OCI-LY1 (cell line): ENCODE measurements around the gene SPIB.
A peak's percentile ranks its signal among the peaks of the same experiment; 100 is the strongest.

Source experiments
- H2AFZ ChIP-seq: fragments of 200-600 bp; sonication (generic), shearing (Covaris generic); 2 replicates; pipeline ENCODE4 v1.6.0; 2014; ENCODE audit warnings: antibody characterized with exemption, mild to moderate bottlenecking, low read length
- H3F3A ChIP-seq: fragments of 200-600 bp; sonication (generic), shearing (Covaris generic); 2 replicates; pipeline ENCODE4 v1.6.0; 2014; ENCODE audit warnings: mild to moderate bottlenecking, antibody characterized with exemption, low read length, moderate library complexity; ENCODE audit not compliant: insufficient read depth
- H3K27ac ChIP-seq: fragments of 200-600 bp; sonication (generic); 2 replicates; pipeline ENCODE4 v1.5.1; 2014; ENCODE audit warnings: low read length, mixed run types, mild to moderate bottlenecking, low read depth; ENCODE audit not compliant: poor library complexity, severe bottlenecking
- H3K27me3 ChIP-seq: fragments of 200-600 bp; sonication (generic); 2 replicates; pipeline ENCODE4 v1.6.0; 2014; ENCODE audit warnings: antibody characterized with exemption, mild to moderate bottlenecking, low read length, moderate library complexity; ENCODE audit not compliant: insufficient read depth
- H3K36me3 ChIP-seq: fragments of 200-600 bp; sonication (generic); 2 replicates; pipeline ENCODE4 v1.6.1; 2014; ENCODE audit warnings: mild to moderate bottlenecking, antibody characterized with exemption, low read length, moderate library complexity, mixed read lengths; ENCODE audit not compliant: insufficient read depth
- H3K4me1 ChIP-seq: fragments of 200-600 bp; sonication (generic); 2 replicates; pipeline ENCODE4 v1.5.1; 2014; ENCODE audit warnings: mild to moderate bottlenecking, low read length, moderate library complexity; ENCODE audit not compliant: insufficient read depth, severe bottlenecking
- H3K4me2 ChIP-seq: fragments of 200-600 bp; sonication (generic), shearing (Covaris generic); 2 replicates; pipeline ENCODE4 v1.6.1; 2014; ENCODE audit warnings: low read length
- H3K4me3 ChIP-seq: fragments of 200-600 bp; sonication (generic); 2 replicates; pipeline ENCODE4 v1.5.1; 2014; ENCODE audit warnings: low read length, low read depth, mild to moderate bottlenecking, mixed read lengths; ENCODE audit not compliant: poor library complexity, severe bottlenecking
- H3K79me2 ChIP-seq: fragments of 200-600 bp; shearing (Covaris generic); 2 replicates; pipeline ENCODE4 v1.6.1; 2016; ENCODE audit warnings: mixed run types, low read length, mixed read lengths; ENCODE audit not compliant: insufficient read depth
- H3K9ac ChIP-seq: fragments of 200-600 bp; sonication (generic), shearing (Covaris generic); 2 replicates; pipeline ENCODE4 v1.6.1; 2014; ENCODE audit warnings: mild to moderate bottlenecking, low read length, mixed read lengths
- H3K9me2 ChIP-seq: fragments of 200-600 bp; sonication (generic), shearing (Covaris generic); 2 replicates; pipeline ENCODE4 v1.6.1; 2014; ENCODE audit warnings: low read depth, mild to moderate bottlenecking, low read length, mixed read lengths
- H3K9me3 ChIP-seq: fragments of 200-600 bp; shearing (Covaris generic); 2 replicates; pipeline ENCODE4 v1.6.1; 2014; ENCODE audit warnings: low read length, mixed read lengths
- H4K20me1 ChIP-seq: fragments of 200-600 bp; sonication (generic), shearing (Covaris generic); 2 replicates; pipeline ENCODE4 v1.6.0; 2016; ENCODE audit warnings: mild to moderate bottlenecking, low read length; ENCODE audit not compliant: insufficient read depth
- CTCF ChIP-seq: fragments of 200-600 bp; sonication (generic), shearing (Covaris generic); IDR thresholded peaks from 2 replicates; pipeline ENCODE4 v1.5.1; 2017; ENCODE audit warnings: mild to moderate bottlenecking, antibody characterized with exemption, low read length, moderate library complexity, mixed read lengths
- EZH2 ChIP-seq: fragments of 200-600 bp; sonication (generic), shearing (Covaris generic); IDR thresholded peaks from 2 replicates; pipeline ENCODE4 v1.8.0; 2017; ENCODE audit warnings: borderline replicate concordance, mixed run types, mild to moderate bottlenecking, antibody characterized with exemption, low read length, moderate library complexity, mixed read lengths

SPIB gene

GRCh38 chr19:50418176-50419021 lies at the start of gene SPIB:
Gene SPIB, plus strand, starts transcription at chr19:50418938. Its CDS starts 25 bp downstream, at chr19:50418963.
- Histone ChIP-seq H3K9me2 (no peaks in the 10 kb centered on the region), H2AFZ (no peak within 1 kb of the TSS), H3K79me2 (peaks cover 10% of the 10 kb centered on the region), H4K20me1 (no peaks in the 10 kb centered on the region), H3K27me3 (no peaks in the 10 kb centered on the region), H3K4me2 (peak within 1 kb of the TSS; percentile 78), H3K4me3 (peak within 1 kb of the TSS; percentile 85), H3F3A (no peaks in the 10 kb centered on the region; the same call in 1 of the 2 replicates), H3K27ac (peak within 1 kb of the TSS; percentile 95), H3K36me3 (peaks cover 53% of the 10 kb centered on the region), H3K9me3 (no peaks in the 10 kb centered on the region), H3K9ac (peak within 1 kb of the TSS; percentile 95), H3K4me1 (peaks cover 63% of the 10 kb centered on the region)
- TF ChIP-seq CTCF, result no peak
- TF ChIP-seq EZH2, result no peak

- H3K79me2 ChIP-seq, result no peaks in the 10 kb centered on the region
- H4K20me1 ChIP-seq, result no peaks in the 10 kb centered on the region
- H3K4me1 ChIP-seq, result peaks cover 24% of the 10 kb centered on the region
- no peak overlapping the region for H3K4me3 ChIP-seq
- H3K9me3 ChIP-seq, result no peaks in the 10 kb centered on the region
- H3K4me2 ChIP-seq, result no peak overlapping the region
- H3K9me2 ChIP-seq, result no peaks in the 10 kb centered on the region
- no peak overlapping the region for H2AFZ ChIP-seq
- H3K36me3 ChIP-seq, result no peaks in the 10 kb centered on the region
- H3K27ac ChIP-seq, result no peak overlapping the region
- no peaks in the 10 kb centered on the region for H3K27me3 ChIP-seq
- H3F3A ChIP-seq, result no peaks in the 10 kb centered on the region
- TF ChIP-seq CTCF (no peak), EZH2 (no peak)
- H3K9ac ChIP-seq, result no peak overlapping the region
These were observed 46.7 kb upstream of the SPIB start for GRCh38 chr19:50371914-50372475.

GRCh38 chr19:50376166-50377050 lies 42.3 kb upstream of the SPIB start, which contains the start of gene NR1H2:
Gene NR1H2, plus strand, starts transcription at chr19:50376457. Its CDS starts 1,149 bp downstream, at chr19:50377606.
- Histone ChIP-seq H3K4me3 (peak within 1 kb of the TSS; percentile 89), H3K79me2 (no peaks in the 10 kb centered on the region), H3K27me3 (no peaks in the 10 kb centered on the region), H3K9ac (peak within 1 kb of the TSS; percentile 89), H3K9me2 (no peaks in the 10 kb centered on the region), H3K4me2 (peak within 1 kb of the TSS; percentile 72), H4K20me1 (no peaks in the 10 kb centered on the region), H3F3A (no peaks in the 10 kb centered on the region), H3K4me1 (peaks cover 5% of the 10 kb centered on the region), H3K9me3 (no peaks in the 10 kb centered on the region), H2AFZ (no peak within 1 kb of the TSS), H3K36me3 (peaks cover 38% of the 10 kb centered on the region), H3K27ac (peak within 1 kb of the TSS; percentile 98)
- TF ChIP-seq EZH2, result no peak
- no peak for TF ChIP-seq CTCF
